NCI-H345 (cell line): Measurements from ENCODE around the gene MEOX1.

Experiments
- DNase-seq: peaks from one replicate; lab custom pipeline; 2025; lab: John Stamatoyannopoulos, UW

The MEOX1 gene

DNA sequence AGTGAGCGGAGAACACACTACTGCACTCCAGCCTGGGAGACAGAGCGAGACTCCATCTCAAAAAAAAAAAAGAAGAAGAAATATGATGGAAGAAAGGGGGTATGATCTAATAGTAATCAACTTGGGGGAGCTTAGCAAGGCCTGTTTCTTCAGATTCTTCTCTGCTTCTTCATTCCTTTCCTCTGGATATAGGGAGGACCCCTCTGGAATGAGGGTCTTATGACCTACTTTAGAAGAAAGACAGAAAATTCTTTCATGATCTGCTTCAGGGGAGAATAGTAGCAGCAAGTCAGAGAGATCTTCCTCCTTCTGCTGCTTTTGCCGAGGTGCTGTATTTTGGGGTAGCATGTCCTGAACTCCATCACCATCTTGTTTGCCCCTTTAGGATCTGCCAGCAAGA is 70.7 kb downstream of the MEOX1 start:
- no peak for DNase-seq
